ENCODE results near the gene DPH7. TPM values are rescaled to one million over a fixed set of nuclear protein-coding genes. Genes with fewer than 3 reads are reported as not detected.
"Not testable (repeated sequence)": the region's sequence is repeated elsewhere in the genome, so short reads cannot be mapped to it uniquely, and the experiment has no call there.

DPH7 gene
- total RNA-seq, 2 donors from 2014 or later = 34.3 to 62.4 TPM

- Histone ChIP-seq H3K4me3 (no peak overlapping the region), H3K27me3 (replicated peaks; ENCODE audit: insufficient read depth) (no peaks in the 10 kb centered on the region), H3K9me3 (no peaks in the 10 kb centered on the region), H3K4me1 (replicated peaks) (no peaks in the 10 kb centered on the region), H3K36me3 (no peaks in the 10 kb centered on the region), H3K27ac (no peak overlapping the region)
- no peak for TF ChIP-seq CTCF (IDR thresholded peaks at IDR 0.05)
- WGBS = 90% methylated on average over 23 of the region's 25 CpGs
- no peak for DNase-seq (ENCODE audit: low spot score)
- intact Hi-C loops (cut with DNase I) = no loop called here
Measured at GRCh38 chr9:137543237-137543963, 35.3 kb downstream of the DPH7 start.

- Histone ChIP-seq H3K27ac (no peak overlapping the region), H3K36me3 (no peaks in the 10 kb centered on the region), H3K4me1 (replicated peaks) (no peaks in the 10 kb centered on the region), H3K27me3 (replicated peaks; ENCODE audit: insufficient read depth) (no peaks in the 10 kb centered on the region), H3K9me3 (no peaks in the 10 kb centered on the region), H3K4me3 (no peak overlapping the region)
- no peak for DNase-seq (ENCODE audit: low spot score)
- intact Hi-C loops (cut with DNase I) = no loop called here
- TF ChIP-seq CTCF (IDR thresholded peaks at IDR 0.05) (no peak), POLR2A (IDR thresholded peaks at IDR 0.05) (no peak)
- WGBS = 92% methylated on average over 20 of the region's 20 CpGs
Measured at GRCh38 chr9:137542486-137542885, 36.2 kb downstream of the DPH7 start.

GRCh38 chr9:137540536-137540935, 38.2 kb downstream of the DPH7 start:
- H3K36me3 ChIP-seq = no peaks in the 10 kb centered on the region
- TF ChIP-seq CTCF (IDR thresholded peaks at IDR 0.05) (no peak), POLR2A (IDR thresholded peaks at IDR 0.05) (no peak), POLR2AphosphoS5 (IDR thresholded peaks at IDR 0.05) (no peak)
- WGBS = 89% methylated on average over 18 of the region's 18 CpGs
- no peaks in the 10 kb centered on the region for H3K9me3 ChIP-seq
- H3K4me3 ChIP-seq = no peak overlapping the region
- DNase-seq (ENCODE audit: low spot score) = no peak
- H3K27me3 ChIP-seq (replicated peaks; ENCODE audit: insufficient read depth) = no peaks in the 10 kb centered on the region
- no peak overlapping the region for H3K27ac ChIP-seq
- intact Hi-C loops (cut with DNase I) = no loop called here
- no peaks in the 10 kb centered on the region for H3K4me1 ChIP-seq (replicated peaks)

GRCh38 chr9:137538058-137538457, 40.7 kb downstream of the DPH7 start:
- no peaks in the 10 kb centered on the region for H3K9me3 ChIP-seq
- no peak overlapping the region for H3K27ac ChIP-seq
- TF ChIP-seq POLR2A (IDR thresholded peaks at IDR 0.05) (no peak), POLR2AphosphoS5 (IDR thresholded peaks at IDR 0.05) (no peak), CTCF (IDR thresholded peaks at IDR 0.05) (no peak)
- H3K27me3 ChIP-seq (replicated peaks; ENCODE audit: insufficient read depth) = no peaks in the 10 kb centered on the region
- peaks cover 4% of the 10 kb centered on the region for H3K4me1 ChIP-seq (replicated peaks)
- no peak overlapping the region for H3K4me3 ChIP-seq
- WGBS = 95% methylated on average over 16 of the region's 16 CpGs
- DNase-seq (ENCODE audit: low spot score) = no peak
- intact Hi-C loops (cut with DNase I) = no loop called here
- no peaks in the 10 kb centered on the region for H3K36me3 ChIP-seq

GRCh38 chr9:137536594-137537131, 42.1 kb downstream of the DPH7 start:
- H3K4me1 ChIP-seq (replicated peaks); DNase-seq (ENCODE audit: low spot score); H3K36me3 ChIP-seq; H3K9me3 ChIP-seq; H3K27ac ChIP-seq; H3K4me3 ChIP-seq; H3K27me3 ChIP-seq (replicated peaks; ENCODE audit: insufficient read depth); intact Hi-C loops (cut with DNase I): not testable (repeated sequence)
- WGBS = 89% methylated on average over 16 of the region's 16 CpGs
